WTC11 (cell line): ENCODE measurements around the gene LAMA4. TPM values are rescaled to one million over a fixed set of nuclear protein-coding genes. Genes with fewer than 3 reads are reported as not detected.

Source experiments
- ATAC-seq: fragments of 200-7000 bp; cut with Tn5 transposase; 2 replicates; pipeline ENCODE4 v1.10.0; 2021; ENCODE audit warnings: mild to moderate bottlenecking, moderate library complexity
- CTCF ChIA-PET: fragments of 300-600 bp; sonication (Branson Sonifier 250); formaldehyde crosslinking; loops from one replicate; lab custom pipeline; 2021; ENCODE audit warnings: antibody characterized with exemption; lab: Charles Lee
- POLR2A ChIA-PET: fragments of 350-600 bp; sonication (Branson Sonifier 250); formaldehyde crosslinking; loops from one replicate; lab custom pipeline; 2021; ENCODE audit warnings: antibody characterized with exemption; lab: Charles Lee
- DNase-seq: peaks from one replicate; pipeline ENCODE4 v3.0.0; 2021; ENCODE audit warnings: low spot score
- H3K27ac Mint-ChIP-seq: 2 replicates; pipeline ENCODE4 v1.8.0; 2021; ENCODE audit warnings: mixed read lengths
- H3K27me3 Mint-ChIP-seq: 2 replicates; pipeline ENCODE4 v1.8.0; 2021; ENCODE audit warnings: low read depth, mild to moderate bottlenecking, moderate library complexity, mixed read lengths
- H3K36me3 Mint-ChIP-seq: 2 replicates; pipeline ENCODE4 v1.8.0; 2021; ENCODE audit warnings: mixed read lengths
- H3K4me1 Mint-ChIP-seq: 2 replicates; pipeline ENCODE4 v1.8.0; 2022; ENCODE audit warnings: mixed read lengths
- H3K4me3 Mint-ChIP-seq: 2 replicates; pipeline ENCODE4 v1.8.0; 2021; ENCODE audit warnings: mild to moderate bottlenecking, moderate library complexity, mixed read lengths
- H3K9me3 Mint-ChIP-seq: 2 replicates; pipeline ENCODE4 v1.8.0; 2021; ENCODE audit warnings: mixed read lengths
- ATF6 ChIP-seq: sonication (generic); formaldehyde crosslinking; IDR thresholded peaks from 2 replicates; pipeline ENCODE4 v1.8.1; 2023; ENCODE audit warnings: mild to moderate bottlenecking, missing genetic modification reagents
- CREM ChIP-seq: sonication (generic); formaldehyde crosslinking; IDR thresholded peaks from 2 replicates; pipeline ENCODE4 v1.8.1; 2022; ENCODE audit warnings: mild to moderate bottlenecking, missing genetic modification reagents, moderate library complexity
- GRHL2 ChIP-seq: fragments of 250-450 bp; sonication (Bioruptor Pico); IDR thresholded peaks from 2 replicates; pipeline ENCODE4 v1.8.0; 2022; ENCODE audit warnings: mild to moderate bottlenecking, moderate library complexity; ENCODE audit not compliant: insufficient replicate concordance, severe bottlenecking
- HMGA2 ChIP-seq: fragments of 250-450 bp; sonication (Bioruptor Pico); IDR thresholded peaks from 2 replicates; pipeline ENCODE4 v1.4.0; 2021; ENCODE audit warnings: mild to moderate bottlenecking, moderate library complexity
- HMGXB4 ChIP-seq: sonication (generic); formaldehyde crosslinking; IDR thresholded peaks from 2 replicates; pipeline ENCODE4 v1.8.1; 2023; ENCODE audit warnings: mild to moderate bottlenecking, moderate library complexity, missing genetic modification reagents
- JAZF1 ChIP-seq: fragments of 250-450 bp; sonication (Bioruptor Pico); IDR thresholded peaks from 2 replicates; pipeline ENCODE4 v1.9.0; 2021; ENCODE audit warnings: moderate library complexity, mild to moderate bottlenecking, inconsistent platforms
- MAX ChIP-seq: sonication (generic); formaldehyde crosslinking; IDR thresholded peaks from 2 replicates; pipeline ENCODE4 v1.8.0; 2022; ENCODE audit warnings: mild to moderate bottlenecking, missing genetic modification reagents
- MXD4 ChIP-seq: fragments of 250-450 bp; sonication (Bioruptor Pico); IDR thresholded peaks from 2 replicates; pipeline ENCODE4 v1.8.0; 2021; ENCODE audit warnings: mild to moderate bottlenecking, moderate library complexity, borderline replicate concordance
- NFYB ChIP-seq: sonication (generic); formaldehyde crosslinking; conservative IDR thresholded peaks from 2 replicates; pipeline ENCODE4 v1.8.0; 2022; ENCODE audit warnings: low read depth, missing genetic modification reagents
- NR3C1 ChIP-seq: sonication (generic); formaldehyde crosslinking; conservative IDR thresholded peaks from 2 replicates; pipeline ENCODE4 v1.8.1; 2023; ENCODE audit warnings: low read depth, mild to moderate bottlenecking, missing genetic modification reagents
- SMAD4 ChIP-seq: sonication (generic); formaldehyde crosslinking; IDR thresholded peaks from 2 replicates; pipeline ENCODE4 v1.8.0; 2022; ENCODE audit warnings: mild to moderate bottlenecking, missing genetic modification reagents
- SOX15 ChIP-seq: fragments of 250-450 bp; sonication (Bioruptor Pico); IDR thresholded peaks from 2 replicates; pipeline ENCODE4 v1.9.0; 2021; ENCODE audit warnings: mild to moderate bottlenecking
- ZBTB21 ChIP-seq: sonication (generic); formaldehyde crosslinking; IDR thresholded peaks from 2 replicates; pipeline ENCODE4 v1.8.1; 2023; ENCODE audit warnings: mild to moderate bottlenecking, missing genetic modification reagents, borderline replicate concordance
- total RNA-seq: library from RNA; stranded (reverse); gene quantifications from 3 replicates; pipeline ENCODE4 v1.2.3, GENCODE V29; 2021
- TF ChIP-seq, protein P1 (sequence below): sonication (generic); formaldehyde crosslinking; IDR thresholded peaks from 2 replicates; pipeline ENCODE4 v1.8.1; 2023; ENCODE audit warnings: mild to moderate bottlenecking, missing genetic modification reagents, borderline replicate concordance
- TF ChIP-seq, protein P2 (sequence below): sonication (generic); formaldehyde crosslinking; IDR thresholded peaks from 2 replicates; pipeline ENCODE4 v1.8.0; 2022; ENCODE audit warnings: missing genetic modification reagents
- TF ChIP-seq, protein P3 (sequence below): sonication (generic); formaldehyde crosslinking; IDR thresholded peaks from 2 replicates; pipeline ENCODE4 v1.8.0; 2022; ENCODE audit warnings: mild to moderate bottlenecking, missing genetic modification reagents
- TF ChIP-seq, protein P4 (sequence below): sonication (generic); formaldehyde crosslinking; IDR thresholded peaks from 2 replicates; pipeline ENCODE4 v1.8.1; 2022; ENCODE audit warnings: missing genetic modification reagents, borderline replicate concordance
- TF ChIP-seq, protein P5 (sequence below): sonication (generic); formaldehyde crosslinking; IDR thresholded peaks from 2 replicates; pipeline ENCODE4 v1.8.1; 2023; ENCODE audit warnings: mild to moderate bottlenecking, missing genetic modification reagents

The LAMA4 gene
- total RNA-seq, 1 experiment from 2014 or later, result 1.6 TPM

DNA sequence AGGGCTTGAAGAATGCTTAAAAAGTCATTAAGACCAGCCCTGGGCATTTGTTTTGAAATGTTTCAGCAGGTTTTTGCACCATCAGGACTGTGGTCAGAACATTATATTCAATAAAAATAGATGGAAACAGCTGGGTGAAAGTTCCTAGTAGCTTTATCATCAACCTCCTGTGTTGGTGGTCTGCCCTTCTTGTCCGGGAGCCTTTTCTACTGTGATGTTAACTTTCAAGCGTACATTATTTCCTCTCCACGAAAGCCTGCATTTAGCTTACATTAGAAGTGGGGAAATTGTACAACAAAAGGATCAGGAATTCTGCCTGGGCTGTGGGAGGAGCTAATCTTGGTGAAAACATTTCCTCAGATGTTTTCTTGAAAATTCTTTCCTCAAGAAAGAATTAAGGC is 71.1 kb downstream of the LAMA4 start:
- ChIA-PET POLR2A (no interaction called here), CTCF (interaction anchor here (1.0 to 1.5 kb wide), 4 partner anchors 9 to 131 kb away, joined by 3 to 8 read pairs (median 4); no protein-coding TSS in a partner anchor)
- H3K27me3 Mint-ChIP-seq, result no peaks in the 10 kb centered on the region
- no peaks in the 10 kb centered on the region for H3K36me3 Mint-ChIP-seq
- H3K9me3 Mint-ChIP-seq, result no peaks in the 10 kb centered on the region
- H3K4me1 Mint-ChIP-seq, result peaks cover 6% of the 10 kb centered on the region
- no peak for TF ChIP-seq ATF6 (CRISPR knock-in tag)
- no peak for TF ChIP-seq NR3C1 (CRISPR knock-in tag)
- no peak for TF ChIP-seq HMGA2 (CRISPR knock-in tag)
- TF ChIP-seq CREM, result no peak
- no peak for TF ChIP-seq MAX (CRISPR knock-in tag)
- TF ChIP-seq ZBTB21, result no peak
- no peak for TF ChIP-seq JAZF1 (CRISPR knock-in tag)
- TF ChIP-seq MXD4 (CRISPR knock-in tag), result no peak
- no peak for TF ChIP-seq SMAD4 (CRISPR knock-in tag)
- TF ChIP-seq, protein P1, sequence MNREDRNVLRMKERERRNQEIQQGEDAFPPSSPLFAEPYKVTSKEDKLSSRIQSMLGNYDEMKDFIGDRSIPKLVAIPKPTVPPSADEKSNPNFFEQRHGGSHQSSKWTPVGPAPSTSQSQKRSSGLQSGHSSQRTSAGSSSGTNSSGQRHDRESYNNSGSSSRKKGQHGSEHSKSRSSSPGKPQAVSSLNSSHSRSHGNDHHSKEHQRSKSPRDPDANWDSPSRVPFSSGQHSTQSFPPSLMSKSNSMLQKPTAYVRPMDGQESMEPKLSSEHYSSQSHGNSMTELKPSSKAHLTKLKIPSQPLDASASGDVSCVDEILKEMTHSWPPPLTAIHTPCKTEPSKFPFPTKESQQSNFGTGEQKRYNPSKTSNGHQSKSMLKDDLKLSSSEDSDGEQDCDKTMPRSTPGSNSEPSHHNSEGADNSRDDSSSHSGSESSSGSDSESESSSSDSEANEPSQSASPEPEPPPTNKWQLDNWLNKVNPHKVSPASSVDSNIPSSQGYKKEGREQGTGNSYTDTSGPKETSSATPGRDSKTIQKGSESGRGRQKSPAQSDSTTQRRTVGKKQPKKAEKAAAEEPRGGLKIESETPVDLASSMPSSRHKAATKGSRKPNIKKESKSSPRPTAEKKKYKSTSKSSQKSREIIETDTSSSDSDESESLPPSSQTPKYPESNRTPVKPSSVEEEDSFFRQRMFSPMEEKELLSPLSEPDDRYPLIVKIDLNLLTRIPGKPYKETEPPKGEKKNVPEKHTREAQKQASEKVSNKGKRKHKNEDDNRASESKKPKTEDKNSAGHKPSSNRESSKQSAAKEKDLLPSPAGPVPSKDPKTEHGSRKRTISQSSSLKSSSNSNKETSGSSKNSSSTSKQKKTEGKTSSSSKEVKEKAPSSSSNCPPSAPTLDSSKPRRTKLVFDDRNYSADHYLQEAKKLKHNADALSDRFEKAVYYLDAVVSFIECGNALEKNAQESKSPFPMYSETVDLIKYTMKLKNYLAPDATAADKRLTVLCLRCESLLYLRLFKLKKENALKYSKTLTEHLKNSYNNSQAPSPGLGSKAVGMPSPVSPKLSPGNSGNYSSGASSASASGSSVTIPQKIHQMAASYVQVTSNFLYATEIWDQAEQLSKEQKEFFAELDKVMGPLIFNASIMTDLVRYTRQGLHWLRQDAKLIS (CRISPR knock-in tag), result no peak
- TF ChIP-seq NFYB (CRISPR knock-in tag), result no peak
- TF ChIP-seq, all 79 proteins: peak for 0
- no peak for DNase-seq
- no peak for ATAC-seq
- H3K27ac Mint-ChIP-seq, result no peak overlapping the region
- H3K4me3 Mint-ChIP-seq, result no peak overlapping the region

- no peaks in the 10 kb centered on the region for H3K9me3 Mint-ChIP-seq
- CTCF ChIA-PET, result interaction anchor here (1.2 to 3.1 kb wide), 6 partner anchors 14 to 130 kb away, joined by 3 to 48 read pairs (median 14); partner anchors contain the start of gene LAMA4
- DNase-seq (no peak), ATAC-seq (no peak)
- H3K4me3 Mint-ChIP-seq, result no peak overlapping the region
- POLR2A ChIA-PET, result no interaction called here
- no peaks in the 10 kb centered on the region for H3K4me1 Mint-ChIP-seq
- no peaks in the 10 kb centered on the region for H3K36me3 Mint-ChIP-seq
- no peaks in the 10 kb centered on the region for H3K27me3 Mint-ChIP-seq
- H3K27ac Mint-ChIP-seq, result no peak overlapping the region
- TF ChIP-seq, protein P2, sequence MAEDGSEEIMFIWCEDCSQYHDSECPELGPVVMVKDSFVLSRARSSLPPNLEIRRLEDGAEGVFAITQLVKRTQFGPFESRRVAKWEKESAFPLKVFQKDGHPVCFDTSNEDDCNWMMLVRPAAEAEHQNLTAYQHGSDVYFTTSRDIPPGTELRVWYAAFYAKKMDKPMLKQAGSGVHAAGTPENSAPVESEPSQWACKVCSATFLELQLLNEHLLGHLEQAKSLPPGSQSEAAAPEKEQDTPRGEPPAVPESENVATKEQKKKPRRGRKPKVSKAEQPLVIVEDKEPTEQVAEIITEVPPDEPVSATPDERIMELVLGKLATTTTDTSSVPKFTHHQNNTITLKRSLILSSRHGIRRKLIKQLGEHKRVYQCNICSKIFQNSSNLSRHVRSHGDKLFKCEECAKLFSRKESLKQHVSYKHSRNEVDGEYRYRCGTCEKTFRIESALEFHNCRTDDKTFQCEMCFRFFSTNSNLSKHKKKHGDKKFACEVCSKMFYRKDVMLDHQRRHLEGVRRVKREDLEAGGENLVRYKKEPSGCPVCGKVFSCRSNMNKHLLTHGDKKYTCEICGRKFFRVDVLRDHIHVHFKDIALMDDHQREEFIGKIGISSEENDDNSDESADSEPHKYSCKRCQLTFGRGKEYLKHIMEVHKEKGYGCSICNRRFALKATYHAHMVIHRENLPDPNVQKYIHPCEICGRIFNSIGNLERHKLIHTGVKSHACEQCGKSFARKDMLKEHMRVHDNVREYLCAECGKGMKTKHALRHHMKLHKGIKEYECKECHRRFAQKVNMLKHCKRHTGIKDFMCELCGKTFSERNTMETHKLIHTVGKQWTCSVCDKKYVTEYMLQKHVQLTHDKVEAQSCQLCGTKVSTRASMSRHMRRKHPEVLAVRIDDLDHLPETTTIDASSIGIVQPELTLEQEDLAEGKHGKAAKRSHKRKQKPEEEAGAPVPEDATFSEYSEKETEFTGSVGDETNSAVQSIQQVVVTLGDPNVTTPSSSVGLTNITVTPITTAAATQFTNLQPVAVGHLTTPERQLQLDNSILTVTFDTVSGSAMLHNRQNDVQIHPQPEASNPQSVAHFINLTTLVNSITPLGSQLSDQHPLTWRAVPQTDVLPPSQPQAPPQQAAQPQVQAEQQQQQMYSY (CRISPR knock-in tag), result no peak
- TF ChIP-seq GRHL2 (CRISPR knock-in tag) (no peak), SOX15 (CRISPR knock-in tag) (no peak), HMGXB4 (CRISPR knock-in tag) (no peak)
- TF ChIP-seq, protein P3, sequence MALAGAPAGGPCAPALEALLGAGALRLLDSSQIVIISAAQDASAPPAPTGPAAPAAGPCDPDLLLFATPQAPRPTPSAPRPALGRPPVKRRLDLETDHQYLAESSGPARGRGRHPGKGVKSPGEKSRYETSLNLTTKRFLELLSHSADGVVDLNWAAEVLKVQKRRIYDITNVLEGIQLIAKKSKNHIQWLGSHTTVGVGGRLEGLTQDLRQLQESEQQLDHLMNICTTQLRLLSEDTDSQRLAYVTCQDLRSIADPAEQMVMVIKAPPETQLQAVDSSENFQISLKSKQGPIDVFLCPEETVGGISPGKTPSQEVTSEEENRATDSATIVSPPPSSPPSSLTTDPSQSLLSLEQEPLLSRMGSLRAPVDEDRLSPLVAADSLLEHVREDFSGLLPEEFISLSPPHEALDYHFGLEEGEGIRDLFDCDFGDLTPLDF, result no peak
- TF ChIP-seq, protein P4, sequence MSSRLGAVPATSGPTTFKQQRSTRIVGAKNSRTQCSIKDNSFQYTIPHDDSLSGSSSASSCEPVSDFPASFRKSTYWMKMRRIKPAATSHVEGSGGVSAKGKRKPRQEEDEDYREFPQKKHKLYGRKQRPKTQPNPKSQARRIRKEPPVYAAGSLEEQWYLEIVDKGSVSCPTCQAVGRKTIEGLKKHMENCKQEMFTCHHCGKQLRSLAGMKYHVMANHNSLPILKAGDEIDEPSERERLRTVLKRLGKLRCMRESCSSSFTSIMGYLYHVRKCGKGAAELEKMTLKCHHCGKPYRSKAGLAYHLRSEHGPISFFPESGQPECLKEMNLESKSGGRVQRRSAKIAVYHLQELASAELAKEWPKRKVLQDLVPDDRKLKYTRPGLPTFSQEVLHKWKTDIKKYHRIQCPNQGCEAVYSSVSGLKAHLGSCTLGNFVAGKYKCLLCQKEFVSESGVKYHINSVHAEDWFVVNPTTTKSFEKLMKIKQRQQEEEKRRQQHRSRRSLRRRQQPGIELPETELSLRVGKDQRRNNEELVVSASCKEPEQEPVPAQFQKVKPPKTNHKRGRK (CRISPR knock-in tag), result no peak
- TF ChIP-seq, protein P5, sequence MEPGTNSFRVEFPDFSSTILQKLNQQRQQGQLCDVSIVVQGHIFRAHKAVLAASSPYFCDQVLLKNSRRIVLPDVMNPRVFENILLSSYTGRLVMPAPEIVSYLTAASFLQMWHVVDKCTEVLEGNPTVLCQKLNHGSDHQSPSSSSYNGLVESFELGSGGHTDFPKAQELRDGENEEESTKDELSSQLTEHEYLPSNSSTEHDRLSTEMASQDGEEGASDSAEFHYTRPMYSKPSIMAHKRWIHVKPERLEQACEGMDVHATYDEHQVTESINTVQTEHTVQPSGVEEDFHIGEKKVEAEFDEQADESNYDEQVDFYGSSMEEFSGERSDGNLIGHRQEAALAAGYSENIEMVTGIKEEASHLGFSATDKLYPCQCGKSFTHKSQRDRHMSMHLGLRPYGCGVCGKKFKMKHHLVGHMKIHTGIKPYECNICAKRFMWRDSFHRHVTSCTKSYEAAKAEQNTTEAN (CRISPR knock-in tag), result no peak
Measured at GRCh38 chr6:112181130-112181529, 73.2 kb downstream of the LAMA4 start.
